ENCODE results near the gene CD99L2.

DNA sequence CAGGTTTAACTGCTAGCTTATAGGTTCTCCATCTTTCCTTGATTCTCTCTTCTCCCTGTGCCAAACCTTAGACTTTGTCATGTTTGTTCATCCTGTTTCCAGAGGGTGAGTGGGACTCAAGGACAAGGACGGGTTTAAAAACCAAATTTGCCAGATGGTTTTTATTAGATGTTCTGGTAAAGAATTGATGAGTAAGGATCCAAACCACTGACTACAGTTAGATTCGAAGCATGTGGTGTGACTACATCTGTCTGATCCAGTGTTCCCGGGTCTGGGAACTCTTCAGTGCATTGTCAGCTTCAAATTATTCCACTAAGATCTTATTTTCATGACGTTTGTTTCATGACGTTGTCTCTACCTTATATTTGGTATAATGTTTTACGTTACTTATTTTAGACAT lies 167.7 kb downstream of the CD99L2 start:
- TF ChIP-seq, protein P1, sequence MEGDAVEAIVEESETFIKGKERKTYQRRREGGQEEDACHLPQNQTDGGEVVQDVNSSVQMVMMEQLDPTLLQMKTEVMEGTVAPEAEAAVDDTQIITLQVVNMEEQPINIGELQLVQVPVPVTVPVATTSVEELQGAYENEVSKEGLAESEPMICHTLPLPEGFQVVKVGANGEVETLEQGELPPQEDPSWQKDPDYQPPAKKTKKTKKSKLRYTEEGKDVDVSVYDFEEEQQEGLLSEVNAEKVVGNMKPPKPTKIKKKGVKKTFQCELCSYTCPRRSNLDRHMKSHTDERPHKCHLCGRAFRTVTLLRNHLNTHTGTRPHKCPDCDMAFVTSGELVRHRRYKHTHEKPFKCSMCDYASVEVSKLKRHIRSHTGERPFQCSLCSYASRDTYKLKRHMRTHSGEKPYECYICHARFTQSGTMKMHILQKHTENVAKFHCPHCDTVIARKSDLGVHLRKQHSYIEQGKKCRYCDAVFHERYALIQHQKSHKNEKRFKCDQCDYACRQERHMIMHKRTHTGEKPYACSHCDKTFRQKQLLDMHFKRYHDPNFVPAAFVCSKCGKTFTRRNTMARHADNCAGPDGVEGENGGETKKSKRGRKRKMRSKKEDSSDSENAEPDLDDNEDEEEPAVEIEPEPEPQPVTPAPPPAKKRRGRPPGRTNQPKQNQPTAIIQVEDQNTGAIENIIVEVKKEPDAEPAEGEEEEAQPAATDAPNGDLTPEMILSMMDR (IDR thresholded peaks at IDR 0.05) = no peak
- TF ChIP-seq POLR2A (IDR thresholded peaks at IDR 0.05) = no peak
- no peak for TF ChIP-seq POLR2AphosphoS5 (IDR thresholded peaks at IDR 0.05)
